A549 (cell line): Measurements from ENCODE around the gene ZSCAN30. TPM values are rescaled to one million over a fixed set of nuclear protein-coding genes. Genes with fewer than 3 reads are reported as not detected.

ENCODE experiments used
- ATAC-seq, 2 experiments: fragments of 200-7000 bp in 1 of 2; fragments of >200 bp in 1 of 2; cut with Nextera tagmentation in 1 of 2; cut with Tn5 transposase in 1 of 2; 3 replicates each; pipeline versions ENCODE4 v1.8.0 to v1.9.1; 2018 to 2020; ENCODE audit warnings: mild to moderate bottlenecking in 1 of 2, moderate library complexity in 1 of 2
- CTCF ChIA-PET: fragments of 300-600 bp; sonication (Branson Sonifier 250); formaldehyde crosslinking; extraction: SDS; loops from one replicate; lab custom pipeline; 2021; ENCODE audit warnings: antibody characterized with exemption, inconsistent platforms; lab: Yijun Ruan, JAX
- POLR2A ChIA-PET: fragments of 350-600 bp; formaldehyde crosslinking; extraction: SDS; loops from one replicate; lab custom pipeline; 2021; ENCODE audit warnings: antibody characterized with exemption, inconsistent platforms; lab: Yijun Ruan, JAX
- DNase-seq, 2 experiments: peaks; one replicate each; pipeline versions ENCODE4 v3.0.0 to v3.0.0-alpha.2; 2011 to 2016; ENCODE audit warnings: low read depth in 1 of 2, low spot score in 1 of 2
- FAIRE-seq: peaks from 2 replicates; lab custom pipeline; 2011; peaks lifted over from hg19 to GRCh38; lab: Jason Lieb, UNC
- H3K27ac ChIP-seq, 2 experiments: fragments of >200 bp; sonication (Bioruptor Twin); formaldehyde crosslinking; 3 replicates each; pipeline ENCODE4 v1.5.1; 2016 to 2017
- H3K4me1 ChIP-seq: fragments of >200 bp; sonication (Bioruptor Twin); formaldehyde crosslinking; 3 replicates; pipeline ENCODE4 v1.6.1; 2016
- H3K4me2 ChIP-seq: fragments of >200 bp; sonication (Bioruptor Twin); formaldehyde crosslinking; 3 replicates; pipeline ENCODE4 v1.6.1; 2016
- H3K4me3 ChIP-seq: fragments of >200 bp; sonication (Bioruptor Twin); formaldehyde crosslinking; 3 replicates; pipeline ENCODE4 v1.5.1; 2016
- H3K9me3 ChIP-seq: fragments of >200 bp; sonication (Bioruptor Twin); formaldehyde crosslinking; 3 replicates; pipeline ENCODE4 v1.6.1; 2016
- BHLHE40 ChIP-seq: IDR thresholded peaks from 2 replicates; pipeline ENCODE4 v1.6.1; 2012; ENCODE audit warnings: low read depth, low read length, inconsistent platforms
- CEBPB ChIP-seq, 2 experiments: fragments of >200 bp in 1 of 2; sonication (Bioruptor Twin) in 1 of 2; formaldehyde crosslinking in 1 of 2; IDR thresholded peaks; 2 replicates each; pipeline ENCODE4 v1.6.1; 2012 to 2016
- CHD4 ChIP-seq: fragments of 200-600 bp; sonication (generic); IDR thresholded peaks from 2 replicates; pipeline ENCODE4 v1.6.1; 2016; ENCODE audit warnings: antibody characterized with exemption, mild to moderate bottlenecking, borderline replicate concordance
- E2F6 ChIP-seq: IDR thresholded peaks from 2 replicates; pipeline ENCODE4 v1.6.1; 2012; ENCODE audit warnings: low read depth, borderline replicate concordance
- EHMT2 ChIP-seq: fragments of 200-600 bp; sonication (generic); IDR thresholded peaks from 2 replicates; pipeline ENCODE4 v1.6.1; 2016; ENCODE audit warnings: antibody characterized with exemption, low read depth, mild to moderate bottlenecking, moderate library complexity
- EP300 ChIP-seq, 2 experiments: fragments of >200 bp; sonication (Bioruptor Twin); formaldehyde crosslinking; IDR thresholded peaks; 2 replicates in 1 of 2; 3 replicates in 1 of 2; pipeline ENCODE4 v1.6.1; 2016 to 2017
- FOSB ChIP-seq: fragments of 250-450 bp; sonication (Bioruptor Pico); IDR thresholded peaks from 2 replicates; pipeline ENCODE4 v1.5.0; 2020; ENCODE audit warnings: mild to moderate bottlenecking, moderate library complexity
- FOSL2 ChIP-seq, 2 experiments: fragments of 450-650 bp in 1 of 2; fragments of >200 bp in 1 of 2; sonication (Bioruptor Twin) in 1 of 2; formaldehyde crosslinking; IDR thresholded peaks; 2 replicates each; pipeline versions ENCODE4 v1.5.0 to v1.6.1; 2016 to 2020; ENCODE audit warnings: mild to moderate bottlenecking in 1 of 2, moderate library complexity in 1 of 2
- HDAC2 ChIP-seq: fragments of 200-600 bp; sonication (generic); IDR thresholded peaks from 2 replicates; pipeline ENCODE4 v1.6.1; 2016
- JUN ChIP-seq, 2 experiments: fragments of >200 bp; sonication (Bioruptor Twin); formaldehyde crosslinking; IDR thresholded peaks; 2 replicates in 1 of 2; 3 replicates in 1 of 2; pipeline ENCODE4 v1.6.1; 2016 to 2017
- MAFK ChIP-seq: fragments of 450-650 bp; IDR thresholded peaks from 2 replicates; pipeline ENCODE4 v1.6.1; 2014; ENCODE audit not compliant: partially characterized antibody
- MAX ChIP-seq: IDR thresholded peaks from 2 replicates; pipeline ENCODE4 v1.6.1; 2012
- MAZ ChIP-seq: fragments of 150-350 bp; IDR thresholded peaks from 2 replicates; pipeline ENCODE4 v1.6.1; 2014; ENCODE audit warnings: antibody characterized with exemption, low read depth, low read length, borderline replicate concordance
- NFE2L2 ChIP-seq: fragments of 150-350 bp; conservative IDR thresholded peaks from 2 replicates; pipeline ENCODE4 v1.6.1; 2014; ENCODE audit warnings: low read length
- NPAS2 ChIP-seq: fragments of 250-450 bp; sonication (Bioruptor Pico); IDR thresholded peaks from 2 replicates; pipeline ENCODE4 v1.8.0; 2022; ENCODE audit warnings: mild to moderate bottlenecking, moderate library complexity, borderline replicate concordance
- PHF8 ChIP-seq: fragments of 200-600 bp; sonication (generic); IDR thresholded peaks from 2 replicates; pipeline ENCODE4 v1.6.1; 2016; ENCODE audit warnings: low read depth, mild to moderate bottlenecking, antibody characterized with exemption, moderate library complexity, borderline replicate concordance
- POLR2AphosphoS2 ChIP-seq: conservative IDR thresholded peaks from 2 replicates; pipeline ENCODE4 v1.6.1; 2012; ENCODE audit warnings: low read length, improper control_type of control experiment, inconsistent platforms
- RAD21 ChIP-seq, 2 experiments: fragments of >200 bp in 1 of 2; sonication (Bioruptor Twin) in 1 of 2; formaldehyde crosslinking in 1 of 2; IDR thresholded peaks in 1 of 2; conservative IDR thresholded peaks in 1 of 2; 2 replicates in 1 of 2; 3 replicates in 1 of 2; pipeline ENCODE4 v1.6.1; 2012 to 2018; ENCODE audit warnings: inconsistent platforms in 1 of 2
- REST ChIP-seq: fragments of 200-600 bp; sonication (generic); IDR thresholded peaks from 2 replicates; pipeline ENCODE4 v1.6.1; 2016; ENCODE audit warnings: antibody characterized with exemption, mild to moderate bottlenecking, moderate library complexity
- RNF2 ChIP-seq: fragments of 200-600 bp; sonication (generic); IDR thresholded peaks from 2 replicates; pipeline ENCODE4 v1.6.1; 2016; ENCODE audit warnings: low read depth, mild to moderate bottlenecking, antibody characterized with exemption, moderate library complexity, borderline replicate concordance
- SMC3 ChIP-seq: fragments of >200 bp; sonication (Bioruptor Twin); formaldehyde crosslinking; IDR thresholded peaks from 3 replicates; pipeline ENCODE4 v1.6.1; 2018; ENCODE audit warnings: inconsistent platforms
- SREBF2 ChIP-seq: fragments of 450-650 bp; IDR thresholded peaks from 2 replicates; pipeline ENCODE4 v1.6.1; 2014; ENCODE audit warnings: mild to moderate bottlenecking, moderate library complexity
- TFCP2L1 ChIP-seq: fragments of 250-450 bp; sonication (Bioruptor Pico); IDR thresholded peaks from 2 replicates; pipeline ENCODE4 v1.5.0; 2021; ENCODE audit warnings: mild to moderate bottlenecking
- ZNF302 ChIP-seq: fragments of 250-450 bp; sonication (Bioruptor Pico); IDR thresholded peaks from 2 replicates; pipeline ENCODE4 v1.9.0; 2021; ENCODE audit warnings: inconsistent platforms, mild to moderate bottlenecking, moderate library complexity
- WGBS: methylation state at CpG from one replicate; pipeline ENCODE4 v1.1.6; 2017; ENCODE audit errors: missing lambda C conversion rate; 5-methylcytosine and 5-hydroxymethylcytosine counted together
- polyA plus RNA-seq, 4 experiments: library from polyadenylated mRNA; depleted of rRNA in 3 of 4; stranded (reverse); fragments of >200 nt; fragmentation: RNase III in 1 of 4; extraction: RNeasy Plus Mini Kit Qiagen cat#74134 plus additional on column Dnase treatment in 1 of 4; gene quantifications; 2 replicates in 3 of 4; 3 replicates in 1 of 4; pipeline ENCODE4 v1.2.3, GENCODE V29; 2011 to 2017

Gene ZSCAN30
- polyA plus RNA-seq, 2 of the 4 experiments (the other 2 are of a cell fraction), result 2.9 to 3.0 TPM

- CTCF ChIA-PET, result no interaction called here
- FAIRE-seq, result no peak
- H3K4me3 ChIP-seq, result no peak overlapping the region
- no peaks in the 10 kb centered on the region for H3K4me1 ChIP-seq
- no peak for DNase-seq
- TF ChIP-seq FOSB (CRISPR knock-in tag), result no peak
- TF ChIP-seq POLR2AphosphoS2, result no peak
- TF ChIP-seq MAZ, result no peak
- TF ChIP-seq MAX, result no peak
- no peak for TF ChIP-seq NFE2L2
- TF ChIP-seq, all 56 proteins: peak for 0
- Histone ChIP-seq H3K27ac (no peak overlapping the region), H3K9me3 (peaks cover 94% of the 10 kb centered on the region), H3K4me2 (no peak overlapping the region)
- POLR2A ChIA-PET, result no interaction called here
- no peak for ATAC-seq
Measured at GRCh38 chr18:35246831-35247230, 43.2 kb downstream of the ZSCAN30 start.

GRCh38 chr18:35245719-35246317, 44.2 kb downstream of the ZSCAN30 start:
- H3K4me3 ChIP-seq, result no peak overlapping the region
- no peaks in the 10 kb centered on the region for H3K4me1 ChIP-seq
- H3K27ac ChIP-seq, result no peak overlapping the region
- H3K9me3 ChIP-seq, result peaks cover 90% of the 10 kb centered on the region
- DNase-seq (no peak), ATAC-seq (no peak), FAIRE-seq (no peak)
- H3K4me2 ChIP-seq, result no peak overlapping the region
- POLR2A ChIA-PET, result interaction anchor here (1.2 kb wide), 1 partner anchor 44 kb away, joined by 5 read pairs; the partner anchor contains the start of gene ZSCAN30
- 93% methylated on average over 4 of the region's 4 CpGs for WGBS
- no peak for TF ChIP-seq FOSB (CRISPR knock-in tag)
- TF ChIP-seq JUN (IDR thresholded peaks at IDR 0.05), result no peak
- no peak for TF ChIP-seq SMC3
- TF ChIP-seq RNF2, result no peak
- no peak for TF ChIP-seq CHD4
- no peak for TF ChIP-seq BHLHE40
- TF ChIP-seq FOSL2 (IDR thresholded peaks at IDR 0.05), result no peak
- no peak for TF ChIP-seq FOSL2 (CRISPR knock-in tag; IDR thresholded peaks at IDR 0.05)
- TF ChIP-seq RAD21 (conservative IDR thresholded peaks at IDR 0.05 in 1 of 2, IDR thresholded peaks at IDR 0.05 in 1 of 2), result no peak
- no peak for TF ChIP-seq REST
- no peak for TF ChIP-seq NPAS2 (CRISPR knock-in tag)
- TF ChIP-seq EHMT2, result no peak
- CTCF ChIA-PET, result interaction anchor here (1.3 kb wide), 1 partner anchor 15 kb away, joined by 4 read pairs; no protein-coding TSS in a partner anchor

GRCh38 chr18:35244671-35245070, 45.4 kb downstream of the ZSCAN30 start:
- H3K27ac ChIP-seq, result no peak overlapping the region
- ChIA-PET POLR2A (interaction anchor here (1.2 kb wide), 1 partner anchor 45 kb away, joined by 5 read pairs; the partner anchor contains the start of gene ZSCAN30), CTCF (no interaction called here)
- peaks cover 80% of the 10 kb centered on the region for H3K9me3 ChIP-seq
- ATAC-seq, result no peak
- TF ChIP-seq FOSB (CRISPR knock-in tag), result no peak
- no peak for TF ChIP-seq HDAC2
- TF ChIP-seq ZNF302, result no peak
- no peak for TF ChIP-seq MAZ
- TF ChIP-seq SREBF2, result no peak
- TF ChIP-seq SMC3, result no peak
- no peak for TF ChIP-seq PHF8
- no peak for TF ChIP-seq JUN (IDR thresholded peaks at IDR 0.05)
- TF ChIP-seq RNF2, result no peak
- no peak for TF ChIP-seq CEBPB (IDR thresholded peaks at IDR 0.05)
- TF ChIP-seq MAFK, result no peak
- no peak for TF ChIP-seq E2F6
- TF ChIP-seq TFCP2L1, result no peak
- no peak for TF ChIP-seq EP300 (IDR thresholded peaks at IDR 0.05)
- H3K4me2 ChIP-seq, result no peak overlapping the region
- DNase-seq, result no peak
- no peak overlapping the region for H3K4me3 ChIP-seq
- no peaks in the 10 kb centered on the region for H3K4me1 ChIP-seq
- 97% methylated on average over 2 of the region's 4 CpGs for WGBS
- FAIRE-seq, result no peak
